Spleen (tissue), 11 donors: ENCODE data around the gene TMEM219. TPM values are rescaled to one million over a fixed set of nuclear protein-coding genes. Genes with fewer than 3 reads are reported as not detected.

Source experiments
- DNase-seq: peaks from one replicate; pipeline ENCODE4 v3.0.0-alpha.2; 2020
- H3K27ac ChIP-seq, 8 donors: fragments of 200-600 bp; sonication (generic) in 7 of 8; 1 replicate in 4 of 8; 2 replicates in 4 of 8; pipeline versions ENCODE4 v1.5.0 to v1.8.0; 2016 to 2021; ENCODE audit warnings: inconsistent platforms in 4 of 8, mild to moderate bottlenecking in 4 of 8, moderate library complexity in 1 of 8
- H3K27me3 ChIP-seq, 7 donors: fragments of 200-600 bp; sonication (generic) in 6 of 7; replicated peaks in 1 of 7; 1 replicate in 4 of 7; 2 replicates in 3 of 7; pipeline versions ENCODE4 v1.5.0 to v1.8.0; 2016 to 2021; ENCODE audit warnings: inconsistent platforms in 3 of 7, mild to moderate bottlenecking in 1 of 7
- H3K36me3 ChIP-seq, 6 donors: fragments of 200-600 bp; sonication (generic) in 5 of 6; 1 replicate in 4 of 6; 2 replicates in 2 of 6; pipeline versions ENCODE4 v1.5.0 to v1.8.0; 2016 to 2021; ENCODE audit warnings: inconsistent platforms in 2 of 6
- H3K4me1 ChIP-seq, 6 donors: fragments of 200-600 bp; sonication (generic) in 5 of 6; 1 replicate in 3 of 6; 2 replicates in 3 of 6; pipeline versions ENCODE4 v1.5.0 to v1.8.0; 2016 to 2021; ENCODE audit warnings: inconsistent platforms in 3 of 6
- H3K4me3 ChIP-seq, 8 donors: fragments of 200-600 bp; sonication (generic) in 7 of 8; 1 replicate in 4 of 8; 2 replicates in 4 of 8; pipeline versions ENCODE4 v1.5.0 to v1.8.0; 2016 to 2021; ENCODE audit warnings: inconsistent platforms in 4 of 8, mild to moderate bottlenecking in 4 of 8, moderate library complexity in 2 of 8
- H3K9me3 ChIP-seq, 8 donors: fragments of 200-600 bp; sonication (generic) in 7 of 8; 1 replicate in 4 of 8; 2 replicates in 4 of 8; pipeline versions ENCODE4 v1.5.0 to v1.8.0; 2016 to 2021; ENCODE audit warnings: inconsistent platforms in 4 of 8
- CTCF ChIP-seq, 11 experiments: fragments of 200-600 bp in 7 of 11; fragments of 450-650 bp in 4 of 11; sonication (generic) in 4 of 11; IDR thresholded peaks in 8 of 11; conservative IDR thresholded peaks in 3 of 11; 1 replicate in 7 of 11; 2 replicates in 4 of 11; pipeline versions ENCODE4 v1.4.0 to v1.8.0; 2016 to 2021; ENCODE audit warnings: antibody characterized with exemption in 11 of 11, inconsistent platforms in 4 of 11, mild to moderate bottlenecking in 1 of 11
- POLR2A ChIP-seq, 3 donors: fragments of 450-650 bp; IDR thresholded peaks; one replicate each; pipeline ENCODE4 v1.5.1; 2017; ENCODE audit warnings: antibody characterized with exemption in 3 of 3, mild to moderate bottlenecking in 1 of 3
- POLR2AphosphoS5 ChIP-seq, 3 donors: sonication (generic); formaldehyde crosslinking; IDR thresholded peaks; one replicate each; pipeline ENCODE4 v1.5.1; 2017; ENCODE audit warnings: antibody characterized with exemption in 3 of 3
- WGBS, 5 donors: extraction: QIAGEN DNeasy Blood & Tissue Kit in 3 of 5; methylation state at CpG; one replicate each; pipeline versions ENCODE4 v1.1.5 to v1.1.7; 2013 to 2018; 5-methylcytosine and 5-hydroxymethylcytosine counted together
- intact Hi-C: fragments of 100-400 bp; cut with DNase I; formaldehyde crosslinking; loops from one replicate; pipeline ENCODE4 v1.15.0; 2023; ENCODE audit warnings: low total_unique reads
- polyA plus RNA-seq, 3 donors: library from polyadenylated mRNA; stranded (reverse); fragments of 200-250 nt; gene quantifications; one replicate each; pipeline ENCODE4 v1.2.1, GENCODE V29; 2013
- total RNA-seq, 7 donors: library from RNA; depleted of rRNA in 3 of 7; stranded (reverse); fragments of >200 nt in 3 of 7; fragmentation: NEBNext Ultra II Directional in 4 of 7; extraction: Animal tissue kit (Norgen Biotek cat#: 25700) in 4 of 7; gene quantifications; one replicate each; pipeline versions ENCODE4 v1.1.0 to v1.2.1, GENCODE V29; 2016 to 2021
- donor health status: healthy with polysubstance abuse.
- donor health status: DM: no; HTN: no; CAD: no; lungs with moderate emphysema.
- donor health status: DM: no; HTN: no; CAD: no.
- donor health status: Bipolar disorder and iron deficiency.
- donor health status: healthy.
- donor health status: DM: no; HTN: no; CAD: no.
- donor health status: DM: yes; HTN: yes; CAD: no.

Gene TMEM219
- total and polyA plus RNA-seq, 10 donors: 89.3 to 191 (median 122) TPM

GRCh38 chr16:29971304-29971703 lies 9.4 kb downstream of the TMEM219 start:
- Histone ChIP-seq H3K36me3 (peaks cover 0 to 59% (median 30%) of the 10 kb centered on the region in 6 donors), H3K9me3 (no peaks in the 10 kb centered on the region), H3K4me3 (no peak overlapping the region), H3K4me1 (peaks cover 18 to 37% (median 30%) of the 10 kb centered on the region in 6 donors), H3K27me3 (no peaks in the 10 kb centered on the region), H3K27ac (no peak overlapping the region)
- WGBS, 5 donors: 81 to 98% (median 89%) methylated on average over 8 of the region's 8 CpGs
- no peak for TF ChIP-seq CTCF (IDR thresholded peaks at IDR 0.05 in 8 of 11, conservative IDR thresholded peaks at IDR 0.05 in 3 of 11)
- no peak for TF ChIP-seq POLR2AphosphoS5 (IDR thresholded peaks at IDR 0.05)
- no peak for TF ChIP-seq POLR2A (IDR thresholded peaks at IDR 0.05)
- intact Hi-C loops: no loop called here
- DNase-seq: no peak

- Histone ChIP-seq H3K36me3 (peaks cover 0 to 55% (median 31%) of the 10 kb centered on the region in 6 donors), H3K27me3 (no peaks in the 10 kb centered on the region), H3K27ac (peak overlapping the region in 7 of 8 donors; percentile 91 to 96 (median 95)), H3K9me3 (no peaks in the 10 kb centered on the region), H3K4me3 (no peak overlapping the region), H3K4me1 (peaks cover 23 to 49% (median 37%) of the 10 kb centered on the region in 6 donors)
- TF ChIP-seq POLR2AphosphoS5 (IDR thresholded peaks at IDR 0.05): no peak
- no peak for TF ChIP-seq POLR2A (IDR thresholded peaks at IDR 0.05)
- TF ChIP-seq CTCF (IDR thresholded peaks at IDR 0.05 in 8 of 11, conservative IDR thresholded peaks at IDR 0.05 in 3 of 11): no peak
- no peak for DNase-seq
- 75 to 90% (median 82%) methylated on average over 1 of the region's 1 CpG for WGBS, 5 donors
- intact Hi-C loops: no loop called here
These were observed 10.6 kb downstream of the TMEM219 start for GRCh38 chr16:29972500-29972899.

GRCh38 chr16:29972992-29973383 lies 11.1 kb downstream of the TMEM219 start:
- Histone ChIP-seq H3K4me3 (peak overlapping the region in 7 of 8 donors; percentile 76 to 99 (median 92)), H3K27ac (peak overlapping the region in 7 of 8 donors; percentile 91 to 96 (median 95)), H3K4me1 (peaks cover 23 to 54% (median 39%) of the 10 kb centered on the region in 6 donors), H3K27me3 (no peaks in the 10 kb centered on the region), H3K9me3 (no peaks in the 10 kb centered on the region), H3K36me3 (peaks cover 0 to 55% (median 31%) of the 10 kb centered on the region in 6 donors)
- intact Hi-C loops: no loop called here
- no peak for DNase-seq
- 73 to 83% (median 82%) methylated on average over 6 of the region's 6 CpGs for WGBS, 5 donors
- TF ChIP-seq CTCF (IDR thresholded peaks at IDR 0.05 in 8 of 11, conservative IDR thresholded peaks at IDR 0.05 in 3 of 11) (no peak), POLR2AphosphoS5 (IDR thresholded peaks at IDR 0.05) (no peak), POLR2A (IDR thresholded peaks at IDR 0.05) (no peak)

- Histone ChIP-seq H3K27ac (peak within 1 kb of the TSS; percentile 91 to 96 (median 95)), H3K36me3 (peaks cover 0 to 55% (median 31%) of the 10 kb centered on the region in 6 donors), H3K4me1 (peaks cover 23 to 60% (median 44%) of the 10 kb centered on the region in 6 donors), H3K9me3 (no peaks in the 10 kb centered on the region), H3K4me3 (peak within 1 kb of the TSS; percentile 76 to 99 (median 94)), H3K27me3 (no peaks in the 10 kb centered on the region)
- peak in 1 of 11 experiments; percentile 36 for TF ChIP-seq CTCF (IDR thresholded peaks at IDR 0.05 in 8 of 11, conservative IDR thresholded peaks at IDR 0.05 in 3 of 11)
- TF ChIP-seq POLR2A (IDR thresholded peaks at IDR 0.05): peak in 2 of 3 donors; percentile 48 to 50
- peak; percentile 94 to 97 (median 95) for TF ChIP-seq POLR2AphosphoS5 (IDR thresholded peaks at IDR 0.05)
- peak; percentile 100 for DNase-seq
- intact Hi-C loops: loop anchor here (2.0 kb wide), 1 partner anchor 21 kb away; the partner anchor contains the start of gene HIRIP3
- WGBS, 5 donors: 3 to 6% (median 4%) methylated on average over 43 to 75 of the region's 75 CpGs
These were observed 11.7 kb downstream of the TMEM219 start, which contains the start of gene TAOK2 for GRCh38 chr16:29973384-29974246. TSS of gene TAOK2 (plus strand) at chr16:29973868. CDS start at chr16:29977773, 3,905 bp downstream.
